ENCODE results near the gene SIPA1L3. TPM values are rescaled to one million over a fixed set of nuclear protein-coding genes. Genes with fewer than 3 reads are reported as not detected.

SIPA1L3 gene
- total and polyA plus RNA-seq, 12 donors = 2.8 to 24.2 (median 12.3) TPM

- intact Hi-C loops (cut with DNase I) = no loop called here
- H3K4me3 ChIP-seq = no peak overlapping the region
- no peaks in the 10 kb centered on the region for H3K4me1 ChIP-seq
Measured at GRCh38 chr19:38134540-38135149, 227.6 kb downstream of the SIPA1L3 start.

GRCh38 chr19:38135150-38135998 is 228.4 kb downstream of the SIPA1L3 start:
- DNase-seq = no peak
- peak in 1 of 8 donors; percentile 57 for ATAC-seq
- intact Hi-C loops (cut with DNase I) = no loop called here
- Histone ChIP-seq H3K27me3 (no peaks in the 10 kb centered on the region), H3K4me1 (no peaks in the 10 kb centered on the region), H3K36me3 (peaks cover 0 to 6% (median 0%) of the 10 kb centered on the region in 9 donors), H3K9me3 (no peaks in the 10 kb centered on the region), H3K27ac (no peak overlapping the region), H3K4me3 (no peak overlapping the region)
- no peak for TF ChIP-seq CTCF (IDR thresholded peaks at IDR 0.05)
- 76 to 79% methylated on average over 20 to 21 of the region's 21 CpGs for WGBS, 2 donors

More at GRCh38 chr19:38134540-38135149, 227.6 kb downstream of the SIPA1L3 start:
- TF ChIP-seq CTCF (IDR thresholded peaks at IDR 0.05) = peak in 8 of 9 donors; percentile 12 to 59 (median 49)
- no peaks in the 10 kb centered on the region for H3K27me3 ChIP-seq
- ATAC-seq (peak in 3 of 8 donors; percentile 29 to 47 (median 42)), DNase-seq (peak in 1 of 2 donors; percentile 15)
- H3K27ac ChIP-seq = no peak overlapping the region
- H3K9me3 ChIP-seq = no peaks in the 10 kb centered on the region
- peaks cover 0 to 6% (median 0%) of the 10 kb centered on the region in 9 donors for H3K36me3 ChIP-seq
- 71 to 73% methylated on average over 14 of the region's 14 CpGs for WGBS, 2 donors

GRCh38 chr19:38139122-38139521 is 232.1 kb downstream of the SIPA1L3 start:
- intact Hi-C loops (cut with DNase I) = no loop called here
- no peak for TF ChIP-seq CTCF (IDR thresholded peaks at IDR 0.05)
- no peak for ATAC-seq
- Histone ChIP-seq H3K27ac (no peak overlapping the region), H3K27me3 (no peaks in the 10 kb centered on the region), H3K9me3 (no peaks in the 10 kb centered on the region), H3K4me1 (no peaks in the 10 kb centered on the region), H3K4me3 (no peak overlapping the region), H3K36me3 (peaks cover 0 to 7% (median 0%) of the 10 kb centered on the region in 9 donors)
- no peak for DNase-seq
- WGBS, 2 donors = 80 to 89% methylated on average over 6 of the region's 6 CpGs

GRCh38 chr19:38141108-38141507 is 234.1 kb downstream of the SIPA1L3 start:
- Histone ChIP-seq H3K4me3 (no peak overlapping the region), H3K27ac (no peak overlapping the region), H3K36me3 (peaks cover 0 to 15% (median 0%) of the 10 kb centered on the region in 9 donors), H3K4me1 (no peaks in the 10 kb centered on the region), H3K9me3 (no peaks in the 10 kb centered on the region), H3K27me3 (no peaks in the 10 kb centered on the region)
- WGBS, 2 donors = 97 to 99% methylated on average over 13 of the region's 13 CpGs
- DNase-seq = no peak
- no peak for ATAC-seq
- intact Hi-C loops (cut with DNase I) = loop anchor here in 8 of 10 donors (5.0 to 10.0 kb wide), 6 partner anchors 74 to 196 kb away; partner anchors contain the start of genes CATSPERG (in 4 of the 8) and DPF1 (in 2 of the 8)
- TF ChIP-seq CTCF (IDR thresholded peaks at IDR 0.05) = no peak
